CD4-positive, CD25-positive, alpha-beta regulatory T cell (primary cell): ENCODE data around the gene TRNP1. TPM values are rescaled to one million over a fixed set of nuclear protein-coding genes. Genes with fewer than 3 reads are reported as not detected.
A peak's percentile ranks its signal among the peaks of the same experiment; 100 is the strongest.
"Not testable (repeated sequence)": the region's sequence is repeated elsewhere in the genome, so short reads cannot be mapped to it uniquely, and the experiment has no call there.

ENCODE experiments used
- ATAC-seq, 2 donors: fragments of 150-1000 bp; cut with Tn5 transposase; one replicate each; pipeline ENCODE4 v1.10.0; 2021; ENCODE audit warnings: low read depth in 2 of 2, moderate number of reproducible peaks in 2 of 2, moderate library complexity in 1 of 2
- DNase-seq, 3 donors: peaks; one replicate each; pipeline versions ENCODE4 v3.0.0 to v3.0.0-alpha.2; 2012 to 2022; ENCODE audit warnings: mixed read lengths in 1 of 3
- H3K27ac ChIP-seq: one replicate; pipeline ENCODE4 v1.7.0; 2013; ENCODE audit warnings: mild to moderate bottlenecking, low read length; ENCODE audit not compliant: insufficient read depth, poor library complexity, severe bottlenecking
- H3K27me3 ChIP-seq: one replicate; pipeline ENCODE4 v1.7.0; 2013; ENCODE audit warnings: low read length; ENCODE audit not compliant: control insufficient read depth, insufficient read depth
- H3K36me3 ChIP-seq: one replicate; pipeline ENCODE4 v1.7.0; 2013; ENCODE audit warnings: mild to moderate bottlenecking, low read length, moderate library complexity; ENCODE audit not compliant: control insufficient read depth, insufficient read depth
- H3K4me1 ChIP-seq: 2 replicates; pipeline ENCODE4 v1.7.0; 2013; ENCODE audit warnings: mild to moderate bottlenecking, low read length; ENCODE audit not compliant: insufficient read depth, control insufficient read depth, poor library complexity, severe bottlenecking
- H3K4me3 ChIP-seq: one replicate; pipeline ENCODE4 v1.7.0; 2013; ENCODE audit warnings: low read depth, mild to moderate bottlenecking, low read length, moderate library complexity
- H3K9me3 ChIP-seq, 2 experiments: 1 replicate in 1 of 2; 2 replicates in 1 of 2; pipeline ENCODE4 v1.7.0; 2013; ENCODE audit warnings: low read length in 2 of 2, mild to moderate bottlenecking in 1 of 2, moderate library complexity in 1 of 2; ENCODE audit not compliant: control insufficient read depth in 2 of 2
- H3K27ac Mint-ChIP-seq, 3 donors: one replicate each; pipeline ENCODE4 v1.8.0; 2020 to 2022; ENCODE audit warnings: mild to moderate bottlenecking in 3 of 3, mixed read lengths in 3 of 3, moderate library complexity in 2 of 3
- H3K27me3 Mint-ChIP-seq: one replicate; pipeline ENCODE4 v1.8.0; 2022; ENCODE audit warnings: mild to moderate bottlenecking, mixed read lengths
- H3K36me3 Mint-ChIP-seq: one replicate; pipeline ENCODE4 v1.8.0; 2020; ENCODE audit warnings: mixed read lengths
- H3K4me1 Mint-ChIP-seq, 4 donors: one replicate each; pipeline ENCODE4 v1.8.0; 2020 to 2022; ENCODE audit warnings: mixed read lengths in 4 of 4, mild to moderate bottlenecking in 1 of 4
- H3K4me3 Mint-ChIP-seq, 4 donors: one replicate each; pipeline ENCODE4 v1.8.0; 2020 to 2022; ENCODE audit warnings: mild to moderate bottlenecking in 4 of 4, mixed read lengths in 4 of 4, moderate library complexity in 3 of 4
- H3K9me3 Mint-ChIP-seq, 7 donors: one replicate each; pipeline ENCODE4 v1.8.0; 2020 to 2022; ENCODE audit warnings: mixed read lengths in 7 of 7, mild to moderate bottlenecking in 3 of 7, moderate library complexity in 2 of 7
- polyA plus RNA-seq, 4 donors: library from polyadenylated mRNA; unstranded; fragments of 300-500 nt; fragmentation: Illumina TruSeq; gene quantifications; one replicate each; pipeline ENCODE4 v1.2.3, GENCODE V29; 2021
- total RNA-seq: library from RNA; stranded (reverse); gene quantifications from one replicate; pipeline ENCODE4 v1.2.3, GENCODE V29; 2022

Gene TRNP1, protein sequence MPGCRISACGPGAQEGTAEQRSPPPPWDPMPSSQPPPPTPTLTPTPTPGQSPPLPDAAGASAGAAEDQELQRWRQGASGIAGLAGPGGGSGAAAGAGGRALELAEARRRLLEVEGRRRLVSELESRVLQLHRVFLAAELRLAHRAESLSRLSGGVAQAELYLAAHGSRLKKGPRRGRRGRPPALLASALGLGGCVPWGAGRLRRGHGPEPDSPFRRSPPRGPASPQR
- total RNA-seq (not detected), polyA plus RNA-seq (not detected)

DNA sequence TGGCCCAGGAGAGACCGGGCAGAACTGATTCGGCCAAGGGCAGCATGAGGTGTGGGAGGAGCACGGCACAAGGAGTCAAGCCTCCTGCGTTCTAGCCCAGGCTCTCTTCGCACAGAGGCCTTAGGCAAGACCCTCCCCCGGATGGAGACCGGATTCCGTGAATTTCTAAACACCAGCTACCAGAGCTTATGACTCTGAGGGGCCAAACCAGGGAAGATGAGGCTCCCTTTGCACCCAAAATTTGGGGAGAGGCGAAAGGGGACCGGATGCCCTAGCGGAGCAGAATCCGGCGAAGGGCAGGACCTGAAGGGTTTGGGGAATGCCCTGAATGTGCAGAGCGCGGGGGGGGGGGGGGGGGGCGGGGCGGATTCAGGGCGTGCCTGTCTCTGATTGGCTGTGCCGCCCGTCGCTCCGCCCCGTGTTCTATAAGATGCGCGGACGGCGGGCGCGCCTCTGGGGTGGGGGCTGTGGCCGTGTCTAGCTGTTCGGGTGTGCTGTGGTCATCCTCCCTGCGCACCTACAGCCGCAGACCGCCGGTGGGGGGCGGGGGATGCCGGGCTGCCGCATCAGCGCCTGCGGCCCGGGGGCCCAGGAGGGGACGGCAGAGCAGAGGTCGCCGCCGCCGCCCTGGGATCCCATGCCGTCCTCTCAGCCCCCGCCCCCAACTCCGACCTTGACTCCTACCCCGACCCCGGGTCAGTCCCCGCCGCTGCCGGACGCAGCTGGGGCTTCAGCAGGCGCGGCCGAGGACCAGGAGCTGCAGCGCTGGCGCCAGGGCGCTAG lies at the start of gene TRNP1:
TSS of gene TRNP1 (plus strand) at position 456 of the 783 bp plus-strand sequence. CDS start at position 551, 95 bp downstream.
- Histone ChIP-seq H3K27me3 (peaks cover 31% of the 10 kb centered on the region), H3K36me3 (no peaks in the 10 kb centered on the region), H3K9me3 (no peaks in the 10 kb centered on the region), H3K4me3 (peak within 1 kb of the TSS; percentile 40), H3K27ac (no peak within 1 kb of the TSS), H3K4me1 (peaks cover 16% of the 10 kb centered on the region)
- H3K27ac Mint-ChIP-seq: peak within 1 kb of the TSS in 1 of 3 donors; percentile 9
- H3K27me3 Mint-ChIP-seq: peaks cover 71% of the 10 kb centered on the region
- peaks cover 0 to 4% (median 0%) of the 10 kb centered on the region in 7 donors for H3K9me3 Mint-ChIP-seq
- no peaks in the 10 kb centered on the region for H3K36me3 Mint-ChIP-seq
- ATAC-seq (peak; percentile 28 to 57), DNase-seq (peak; percentile 41 to 63 (median 57))
- peaks cover 0 to 28% (median 13%) of the 10 kb centered on the region in 4 donors for H3K4me1 Mint-ChIP-seq
- peak within 1 kb of the TSS; percentile 81 to 88 (median 84) for H3K4me3 Mint-ChIP-seq

DNA sequence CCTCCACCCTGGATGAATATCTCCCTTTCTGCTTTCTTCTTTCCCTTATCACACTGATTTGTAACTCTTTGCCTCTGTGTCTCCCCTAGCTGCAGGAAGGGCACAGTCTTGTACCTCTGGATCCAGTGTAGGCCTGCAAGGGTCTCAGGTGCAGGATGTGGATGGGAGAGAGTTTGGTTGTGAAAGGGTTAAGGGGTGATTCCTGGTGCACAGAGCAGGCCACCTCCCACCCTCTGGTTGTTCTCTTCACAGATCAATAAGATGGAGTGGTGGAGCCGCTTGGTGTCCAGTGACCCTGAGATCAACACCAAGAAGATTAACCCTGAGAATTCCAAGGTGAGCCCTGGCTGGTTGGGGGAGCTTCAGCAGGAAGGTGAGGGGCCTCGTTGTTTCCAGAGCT lies 48.4 kb upstream of the TRNP1 start:
- no peaks in the 10 kb centered on the region for H3K4me1 ChIP-seq
- DNase-seq (no peak), ATAC-seq (no peak)
- Mint-ChIP-seq H3K4me1 (peaks cover 0 to 2% (median under 1%) of the 10 kb centered on the region in 4 donors), H3K4me3 (no peak overlapping the region), H3K27me3 (no peaks in the 10 kb centered on the region), H3K27ac (peak overlapping the region in 1 of 3 donors; percentile 32), H3K36me3 (peaks cover 28% of the 10 kb centered on the region), H3K9me3 (peaks cover 0 to 2% (median 0%) of the 10 kb centered on the region in 7 donors)
- no peak overlapping the region for H3K4me3 ChIP-seq
- no peak overlapping the region for H3K27ac ChIP-seq
- peaks cover 51% of the 10 kb centered on the region for H3K36me3 ChIP-seq
- H3K9me3 ChIP-seq: no peaks in the 10 kb centered on the region
- H3K27me3 ChIP-seq: no peaks in the 10 kb centered on the region

DNA sequence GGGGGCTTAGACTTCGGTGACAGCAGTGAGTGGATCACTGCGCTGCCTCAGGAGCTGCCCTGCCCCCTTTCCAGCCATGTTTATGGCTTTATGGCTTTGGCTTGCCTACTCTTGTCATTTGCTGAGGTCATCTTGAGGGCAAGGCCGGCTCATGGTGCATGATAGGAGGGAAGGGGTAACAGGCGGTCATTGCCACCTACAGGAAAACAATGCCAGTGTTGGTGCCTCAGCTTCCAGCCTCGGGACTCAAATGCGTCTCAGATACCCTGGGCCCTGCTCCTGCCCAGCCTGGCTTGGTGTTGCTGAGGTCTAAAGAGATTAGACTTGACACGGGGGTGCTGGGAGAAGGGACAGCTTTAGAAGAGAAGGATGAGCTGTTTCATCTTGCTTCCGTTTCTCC lies 47.8 kb upstream of the TRNP1 start:
- H3K36me3 ChIP-seq: peaks cover 51% of the 10 kb centered on the region
- Mint-ChIP-seq H3K4me3 (no peak overlapping the region), H3K27me3 (no peaks in the 10 kb centered on the region), H3K4me1 (peaks cover 0 to 3% (median 1%) of the 10 kb centered on the region in 4 donors), H3K27ac (peak overlapping the region in 1 of 3 donors; percentile 32), H3K36me3 (peaks cover 30% of the 10 kb centered on the region), H3K9me3 (peaks cover 0 to 2% (median 0%) of the 10 kb centered on the region in 7 donors)
- H3K4me3 ChIP-seq: no peak overlapping the region
- no peaks in the 10 kb centered on the region for H3K27me3 ChIP-seq
- DNase-seq (no peak), ATAC-seq (no peak)
- H3K27ac ChIP-seq: no peak overlapping the region
- H3K9me3 ChIP-seq: no peaks in the 10 kb centered on the region
- H3K4me1 ChIP-seq: no peaks in the 10 kb centered on the region

DNA sequence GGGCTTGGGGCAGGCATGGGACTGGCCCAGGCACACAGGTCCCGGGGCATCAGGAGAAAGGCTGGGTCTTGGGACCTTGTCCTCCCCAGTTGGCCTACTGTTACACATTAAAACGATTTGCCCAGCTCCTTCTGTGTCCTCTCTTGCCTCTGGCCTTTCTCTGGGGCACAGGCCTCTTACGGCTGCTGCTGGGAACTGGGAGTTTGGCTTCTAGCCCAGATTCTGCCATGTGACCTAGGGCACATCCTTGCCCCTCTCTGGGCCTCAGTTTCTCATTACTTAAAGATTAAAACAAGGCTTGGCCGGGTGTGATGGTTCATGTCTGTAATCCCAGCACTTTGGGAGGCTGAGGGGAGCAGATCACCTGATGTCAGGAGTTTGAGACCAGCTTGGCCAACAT lies 47.2 kb upstream of the TRNP1 start:
- DNase-seq (no peak), ATAC-seq (no peak)
- no peaks in the 10 kb centered on the region for H3K27me3 ChIP-seq
- no peaks in the 10 kb centered on the region for H3K4me1 ChIP-seq
- no peak overlapping the region for H3K4me3 Mint-ChIP-seq
- peaks cover 0 to 4% (median 1%) of the 10 kb centered on the region in 4 donors for H3K4me1 Mint-ChIP-seq
- no peaks in the 10 kb centered on the region for H3K9me3 ChIP-seq
- H3K36me3 Mint-ChIP-seq: peaks cover 32% of the 10 kb centered on the region
- H3K36me3 ChIP-seq: peaks cover 49% of the 10 kb centered on the region
- H3K4me3 ChIP-seq: no peak overlapping the region
- H3K9me3 Mint-ChIP-seq: peaks cover 0 to 2% (median 0%) of the 10 kb centered on the region in 7 donors
- no peaks in the 10 kb centered on the region for H3K27me3 Mint-ChIP-seq
- H3K27ac Mint-ChIP-seq: no peak overlapping the region
- no peak overlapping the region for H3K27ac ChIP-seq

DNA sequence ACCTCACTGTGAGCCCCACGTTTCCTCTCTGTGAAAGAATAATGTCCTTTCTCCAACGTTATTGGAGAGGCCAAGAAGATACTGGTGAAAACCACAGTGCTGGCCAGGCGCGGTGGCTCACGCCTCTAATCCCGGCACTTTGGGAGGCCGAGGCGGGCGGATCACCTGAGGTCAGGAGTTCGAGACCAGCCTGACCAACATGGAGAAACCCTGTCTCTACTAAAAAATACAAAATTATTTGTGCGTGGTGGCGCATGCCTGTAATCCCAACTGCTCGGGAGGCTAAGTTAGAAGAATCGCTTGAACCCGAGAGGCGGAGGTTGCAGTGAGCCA lies 44.8 kb upstream of the TRNP1 start:
- not testable (repeated sequence) for H3K27ac Mint-ChIP-seq, ATAC-seq

DNA sequence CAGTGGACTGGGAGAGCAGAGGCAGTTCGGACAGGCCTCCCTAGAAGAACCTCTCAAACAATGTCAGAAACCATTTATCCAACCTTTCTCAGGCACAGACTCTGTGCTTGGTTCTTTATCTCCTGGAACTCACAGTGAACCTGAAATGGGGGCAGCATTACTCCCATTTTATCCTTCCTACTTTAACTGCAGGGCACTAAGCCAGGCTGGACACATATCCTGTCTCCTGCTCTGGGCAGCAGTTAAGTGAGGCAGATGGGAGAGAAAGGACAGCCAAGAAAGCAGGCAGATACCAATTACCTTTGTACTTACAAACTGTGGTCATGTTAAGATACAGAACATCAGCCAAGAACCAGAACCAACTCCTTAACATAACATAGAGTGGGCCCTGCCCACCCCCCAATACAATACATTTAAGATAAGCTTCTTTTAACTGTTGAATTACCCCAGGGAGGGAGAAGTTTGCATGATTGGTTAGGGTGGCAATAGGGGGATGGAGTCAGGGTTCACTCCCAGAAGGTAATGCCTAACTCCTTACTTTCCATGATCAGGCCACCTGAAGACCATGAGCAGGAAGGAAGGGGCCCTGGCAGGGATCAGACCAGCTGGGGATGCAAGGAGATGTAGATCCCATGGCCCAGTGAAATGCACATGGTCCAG lies 44.1 kb upstream of the TRNP1 start:
- H3K27ac Mint-ChIP-seq: peak overlapping the region; percentile 12 to 74 (median 46)
- DNase-seq: no peak

More for the DNA sequence above, 44.8 kb upstream of the TRNP1 start:
- DNase-seq, H3K4me3 Mint-ChIP-seq, H3K9me3 ChIP-seq, H3K27ac ChIP-seq, H3K9me3 Mint-ChIP-seq, H3K4me1 Mint-ChIP-seq, H3K4me3 ChIP-seq, H3K27me3 Mint-ChIP-seq, H3K27me3 ChIP-seq, H3K4me1 ChIP-seq: not testable (repeated sequence)
- peaks cover 27% of the 10 kb centered on the region for H3K36me3 Mint-ChIP-seq
- peaks cover 26% of the 10 kb centered on the region for H3K36me3 ChIP-seq

DNA sequence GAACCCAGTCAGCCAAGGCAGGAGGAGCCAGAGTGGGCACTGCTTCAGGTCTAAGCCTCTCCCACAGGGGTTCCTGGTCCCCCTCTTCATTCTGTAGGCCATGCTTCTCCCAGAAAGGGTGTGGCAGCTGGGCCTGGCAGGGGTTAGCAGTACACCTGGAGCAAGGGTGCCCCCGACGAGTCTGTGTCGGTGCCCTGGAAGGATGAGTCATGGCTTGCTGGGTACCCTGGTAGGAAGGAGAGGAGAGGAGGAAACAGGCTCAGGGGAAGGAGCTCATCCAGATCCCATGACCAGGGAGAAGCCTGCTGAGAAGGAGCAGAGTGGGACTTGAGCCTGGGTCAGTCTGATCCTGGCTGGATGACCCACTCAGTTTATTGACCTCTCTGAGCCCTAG lies 43.6 kb upstream of the TRNP1 start:
- H3K27ac ChIP-seq: no peak overlapping the region
- H3K27me3 ChIP-seq: no peaks in the 10 kb centered on the region
- H3K4me3 Mint-ChIP-seq: no peak overlapping the region
- no peaks in the 10 kb centered on the region for H3K27me3 Mint-ChIP-seq
- H3K36me3 Mint-ChIP-seq: peaks cover 24% of the 10 kb centered on the region
- peaks cover 18% of the 10 kb centered on the region for H3K36me3 ChIP-seq
- ATAC-seq (no peak), DNase-seq (no peak)
- peak overlapping the region in 1 of 3 donors; percentile 74 for H3K27ac Mint-ChIP-seq
- H3K4me1 Mint-ChIP-seq: peaks cover 0 to 3% (median 1%) of the 10 kb centered on the region in 4 donors
- no peak overlapping the region for H3K4me3 ChIP-seq
- H3K9me3 Mint-ChIP-seq: peaks cover 0 to 2% (median 0%) of the 10 kb centered on the region in 7 donors
- no peaks in the 10 kb centered on the region for H3K9me3 ChIP-seq
- H3K4me1 ChIP-seq: no peaks in the 10 kb centered on the region

More for the DNA sequence above, 44.1 kb upstream of the TRNP1 start:
- no peaks in the 10 kb centered on the region for H3K27me3 ChIP-seq
- H3K9me3 Mint-ChIP-seq: peaks cover 0 to 2% (median 0%) of the 10 kb centered on the region in 7 donors
- no peak overlapping the region for H3K27ac ChIP-seq
- H3K4me1 Mint-ChIP-seq: peaks cover 0 to 3% (median 1%) of the 10 kb centered on the region in 4 donors
- no peak overlapping the region for H3K4me3 ChIP-seq
- H3K4me1 ChIP-seq: no peaks in the 10 kb centered on the region
- H3K9me3 ChIP-seq: no peaks in the 10 kb centered on the region
- no peak for ATAC-seq
- H3K27me3 Mint-ChIP-seq: no peaks in the 10 kb centered on the region
- H3K36me3 Mint-ChIP-seq: peaks cover 26% of the 10 kb centered on the region
- peaks cover 22% of the 10 kb centered on the region for H3K36me3 ChIP-seq
- no peak overlapping the region for H3K4me3 Mint-ChIP-seq
